Transverse colon (tissue), 4 donors: Measurements from ENCODE around the gene NMRK2. TPM values are rescaled to one million over a fixed set of nuclear protein-coding genes. Genes with fewer than 3 reads are reported as not detected.
"Not testable (repeated sequence)": the region's sequence is repeated elsewhere in the genome, so short reads cannot be mapped to it uniquely, and the experiment has no call there.

ENCODE experiments used
- DNase-seq: peaks from one replicate; pipeline ENCODE4 v3.0.0-alpha.2; 2019
- H3K27ac ChIP-seq, 4 donors: fragments of 200-600 bp; sonication (generic); 2 replicates each; pipeline ENCODE4 v1.5.1; 2016 to 2018; ENCODE audit warnings: inconsistent platforms in 4 of 4
- H3K27me3 ChIP-seq: fragments of 200-600 bp; sonication (generic); 2 replicates; pipeline ENCODE4 v1.5.1; 2017; ENCODE audit warnings: inconsistent platforms
- H3K36me3 ChIP-seq, 4 donors: fragments of 200-600 bp; sonication (generic); 2 replicates each; pipeline ENCODE4 v1.5.1; 2017 to 2019; ENCODE audit warnings: inconsistent platforms in 4 of 4
- H3K4me1 ChIP-seq, 4 donors: fragments of 200-600 bp; sonication (generic); 2 replicates each; pipeline ENCODE4 v1.5.1; 2017 to 2020; ENCODE audit warnings: inconsistent platforms in 4 of 4
- H3K4me3 ChIP-seq, 4 donors: fragments of 200-600 bp; sonication (generic); 1 replicate in 1 of 4; 2 replicates in 3 of 4; pipeline versions ENCODE4 v1.5.1 to v1.6.1; 2017 to 2019; ENCODE audit warnings: inconsistent platforms in 4 of 4
- H3K9me3 ChIP-seq, 2 donors: fragments of 200-600 bp; sonication (generic); 2 replicates each; pipeline ENCODE4 v1.5.1; 2017 to 2019; ENCODE audit warnings: inconsistent platforms in 2 of 2
- EP300 ChIP-seq: sonication (generic); formaldehyde crosslinking; IDR thresholded peaks from one replicate; pipeline ENCODE4 v1.6.1; 2017; ENCODE audit warnings: antibody characterized with exemption, low read depth
- POLR2A ChIP-seq: fragments of 450-650 bp; IDR thresholded peaks from one replicate; pipeline ENCODE4 v1.6.1; 2016; ENCODE audit warnings: antibody characterized with exemption, mild to moderate bottlenecking, moderate library complexity
- POLR2AphosphoS5 ChIP-seq, 3 donors: sonication (generic); formaldehyde crosslinking; IDR thresholded peaks; one replicate each; pipeline ENCODE4 v1.6.1; 2016; ENCODE audit warnings: antibody characterized with exemption in 3 of 3
- WGBS, 2 donors: methylation state at CpG; one replicate each; pipeline ENCODE4 v1.1.5; 2018; ENCODE audit warnings: low coverage in 1 of 2; 5-methylcytosine and 5-hydroxymethylcytosine counted together
- in situ Hi-C, 4 donors: fragments of 200-750 bp; cut with MboI; loops; one replicate each; pipeline versions ENCODE4 v1.15.0 to v1.15.1; 2017; ENCODE audit warnings: low sequenced_read_pairs in 3 of 4, low pct_ligation_motif_present in 1 of 4, low pct_unique_long_range_greater_than_20kb in 1 of 4
- intact Hi-C: fragments of 100-400 bp; cut with DNase I; formaldehyde crosslinking; loops from one replicate; pipeline ENCODE4 v1.15.1; 2023; ENCODE audit warnings: low total_unique reads
- total RNA-seq, 4 donors: library from RNA; depleted of rRNA; stranded (reverse); fragments of >200 nt; gene quantifications; one replicate each; pipeline ENCODE4 v1.1.0, GENCODE V29; 2016
- TF ChIP-seq, protein P1 (sequence below), 5 experiments: fragments of 200-600 bp in 3 of 5; fragments of 450-650 bp in 2 of 5; sonication (generic) in 3 of 5; IDR thresholded peaks; 1 replicate in 2 of 5; 2 replicates in 3 of 5; pipeline ENCODE4 v1.5.1; 2016 to 2017; ENCODE audit warnings: antibody characterized with exemption in 5 of 5, inconsistent platforms in 3 of 5, mild to moderate bottlenecking in 2 of 5, moderate library complexity in 1 of 5

The NMRK2 gene, protein sequence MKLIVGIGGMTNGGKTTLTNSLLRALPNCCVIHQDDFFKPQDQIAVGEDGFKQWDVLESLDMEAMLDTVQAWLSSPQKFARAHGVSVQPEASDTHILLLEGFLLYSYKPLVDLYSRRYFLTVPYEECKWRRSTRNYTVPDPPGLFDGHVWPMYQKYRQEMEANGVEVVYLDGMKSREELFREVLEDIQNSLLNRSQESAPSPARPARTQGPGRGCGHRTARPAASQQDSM
- under 1 TPM in 1 of 4 donors, not detected in 3; 0.41 TPM for total RNA-seq

DNA sequence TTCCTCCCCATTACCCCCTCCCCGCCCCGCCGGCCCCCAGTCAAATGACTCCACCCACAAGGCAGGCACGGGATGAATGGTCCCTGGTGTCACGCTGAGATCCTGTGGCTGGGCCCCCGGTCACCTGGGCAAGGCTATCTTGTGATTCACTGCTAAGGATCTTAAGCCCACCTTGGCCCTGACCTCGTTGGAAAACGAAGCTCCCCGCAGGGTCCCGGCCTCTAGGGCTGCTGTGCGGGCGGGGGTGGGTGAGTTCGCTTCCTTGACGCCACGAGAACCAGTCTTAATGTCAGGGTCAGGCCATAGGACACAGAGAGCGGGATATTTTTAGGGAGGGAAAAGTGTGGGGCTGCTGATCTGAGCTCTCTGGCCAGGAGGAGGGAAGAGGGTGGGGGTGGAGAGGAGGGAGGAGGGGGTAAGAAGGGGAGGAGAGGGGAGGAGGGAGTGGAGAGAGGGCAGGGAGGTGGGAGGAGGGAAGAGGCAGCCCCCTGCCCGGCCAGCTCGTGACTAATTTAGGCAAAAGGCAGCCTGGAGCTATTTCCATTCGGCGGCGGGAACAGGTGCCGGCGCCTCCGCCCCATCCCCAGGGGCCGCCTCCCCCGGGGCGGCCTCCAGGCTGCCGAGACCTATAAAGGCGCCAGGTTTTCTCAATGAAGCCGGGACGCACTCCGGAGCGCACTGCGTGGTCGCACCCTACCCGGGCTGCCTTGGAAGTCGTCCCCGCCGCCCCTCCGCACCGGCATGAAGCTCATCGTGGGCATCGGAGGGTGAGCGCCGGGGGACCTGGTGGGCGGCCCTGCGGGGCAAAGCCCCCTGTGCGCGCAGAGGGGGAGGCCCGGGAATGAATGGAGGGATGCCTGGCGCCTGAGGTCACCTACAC lies at the start of gene NMRK2:
Gene NMRK2 (plus strand): TSS at position 139 of the 880 bp plus-strand sequence. CDS start 603 bp downstream, at position 742.
- 10% methylated on average over 49 of the region's 51 CpGs; no CpG with 5 or more reads in 1 of the 2 donors for WGBS, 2 donors
- Histone ChIP-seq H3K9me3 (no peaks in the 10 kb centered on the region), H3K27ac (no peak within 1 kb of the TSS), H3K36me3 (no peaks in the 10 kb centered on the region), H3K4me1 (peaks cover 0 to 5% (median 0%) of the 10 kb centered on the region in 4 donors), H3K27me3 (peaks cover 35% of the 10 kb centered on the region), H3K4me3 (no peak within 1 kb of the TSS)
- no peak for DNase-seq
- in situ Hi-C loops = no loop called here
- TF ChIP-seq, protein P1, sequence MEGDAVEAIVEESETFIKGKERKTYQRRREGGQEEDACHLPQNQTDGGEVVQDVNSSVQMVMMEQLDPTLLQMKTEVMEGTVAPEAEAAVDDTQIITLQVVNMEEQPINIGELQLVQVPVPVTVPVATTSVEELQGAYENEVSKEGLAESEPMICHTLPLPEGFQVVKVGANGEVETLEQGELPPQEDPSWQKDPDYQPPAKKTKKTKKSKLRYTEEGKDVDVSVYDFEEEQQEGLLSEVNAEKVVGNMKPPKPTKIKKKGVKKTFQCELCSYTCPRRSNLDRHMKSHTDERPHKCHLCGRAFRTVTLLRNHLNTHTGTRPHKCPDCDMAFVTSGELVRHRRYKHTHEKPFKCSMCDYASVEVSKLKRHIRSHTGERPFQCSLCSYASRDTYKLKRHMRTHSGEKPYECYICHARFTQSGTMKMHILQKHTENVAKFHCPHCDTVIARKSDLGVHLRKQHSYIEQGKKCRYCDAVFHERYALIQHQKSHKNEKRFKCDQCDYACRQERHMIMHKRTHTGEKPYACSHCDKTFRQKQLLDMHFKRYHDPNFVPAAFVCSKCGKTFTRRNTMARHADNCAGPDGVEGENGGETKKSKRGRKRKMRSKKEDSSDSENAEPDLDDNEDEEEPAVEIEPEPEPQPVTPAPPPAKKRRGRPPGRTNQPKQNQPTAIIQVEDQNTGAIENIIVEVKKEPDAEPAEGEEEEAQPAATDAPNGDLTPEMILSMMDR (IDR thresholded peaks at IDR 0.05) = no peak
- no peak for TF ChIP-seq POLR2AphosphoS5 (IDR thresholded peaks at IDR 0.05)
- TF ChIP-seq EP300 = no peak
- TF ChIP-seq POLR2A = no peak
- intact Hi-C loops = no loop called here

DNA sequence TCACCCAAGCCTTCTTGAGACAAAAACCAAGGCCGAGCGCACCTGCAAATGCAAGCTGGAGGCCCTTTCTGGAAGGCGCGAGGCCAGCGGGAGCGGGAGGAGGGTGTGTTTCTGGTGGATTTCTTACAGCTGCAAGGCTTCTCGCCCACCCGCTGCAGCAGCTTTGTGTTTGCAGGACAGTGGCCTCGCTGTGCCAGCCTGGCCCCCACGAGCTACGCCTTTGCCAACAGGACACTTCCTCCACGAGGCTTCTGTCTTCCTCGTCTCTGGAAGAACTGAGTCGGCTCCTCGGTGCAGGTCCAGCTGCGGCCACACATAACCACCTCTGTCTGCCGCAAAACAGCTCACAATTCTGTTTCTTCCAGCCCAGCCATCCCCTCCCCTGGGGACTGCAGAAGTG lies 42.3 kb upstream of the NMRK2 start:
- no peak overlapping the region for H3K27ac ChIP-seq
- WGBS, 2 donors = 82% methylated on average over 17 of the region's 17 CpGs; no CpG with 5 or more reads in 1 of the 2 donors
- in situ Hi-C loops (no loop called here), intact Hi-C loops (no loop called here)
- no peaks in the 10 kb centered on the region for H3K9me3 ChIP-seq
- H3K36me3 ChIP-seq = no peaks in the 10 kb centered on the region
- H3K4me3 ChIP-seq = no peak overlapping the region
- H3K27me3 ChIP-seq = no peaks in the 10 kb centered on the region
- H3K4me1 ChIP-seq = no peaks in the 10 kb centered on the region
- DNase-seq = no peak
- TF ChIP-seq, protein P1 (IDR thresholded peaks at IDR 0.05) = no peak
- TF ChIP-seq POLR2A (no peak), POLR2AphosphoS5 (IDR thresholded peaks at IDR 0.05) (no peak), EP300 (no peak)

DNA sequence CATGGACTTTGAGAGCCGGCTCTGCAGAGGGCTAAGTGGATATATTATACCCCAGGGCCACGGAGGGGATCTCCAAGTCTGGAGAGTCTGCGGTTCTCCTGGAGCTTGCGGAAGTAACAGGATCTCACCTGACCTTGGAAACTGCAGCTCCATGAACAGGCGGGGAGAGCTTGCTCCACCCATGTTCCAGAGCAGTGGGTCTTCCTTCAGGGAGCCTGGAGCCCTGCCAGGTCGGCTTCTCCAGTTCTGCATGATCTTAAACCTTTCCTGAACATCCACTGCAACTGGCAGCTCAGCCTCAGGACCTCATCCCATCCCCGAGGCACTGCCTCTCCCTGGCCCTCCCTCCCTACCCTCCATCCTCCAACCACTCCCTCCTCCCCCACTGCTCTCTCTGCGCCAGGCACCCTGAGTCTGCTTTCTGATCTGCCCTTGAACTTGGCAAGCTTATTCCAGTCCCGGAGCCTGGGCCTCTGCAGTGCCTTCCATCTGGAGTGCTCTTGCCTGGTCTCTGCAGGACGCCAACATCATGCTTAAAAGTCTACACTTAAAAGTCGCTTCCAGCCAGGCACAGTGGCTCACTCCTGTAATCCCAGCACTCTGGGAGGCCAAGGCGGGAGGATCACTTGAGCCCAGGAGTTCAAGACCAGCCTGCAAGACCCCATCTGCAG lies 39.2 kb upstream of the NMRK2 start:
- Histone ChIP-seq H3K4me1 (no peaks in the 10 kb centered on the region), H3K36me3 (no peaks in the 10 kb centered on the region), H3K4me3 (no peak overlapping the region), H3K9me3 (peaks cover 0 to 2% of the 10 kb centered on the region in 2 donors), H3K27me3 (no peaks in the 10 kb centered on the region), H3K27ac (no peak overlapping the region)
- 49% methylated on average over 12 of the region's 12 CpGs; no CpG with 5 or more reads in 1 of the 2 donors for WGBS, 2 donors
- no peak for DNase-seq
- TF ChIP-seq, protein P1 (IDR thresholded peaks at IDR 0.05) = no peak
- no peak for TF ChIP-seq POLR2A
- no peak for TF ChIP-seq POLR2AphosphoS5 (IDR thresholded peaks at IDR 0.05)
- no peak for TF ChIP-seq EP300
- in situ Hi-C loops = no loop called here
- intact Hi-C loops = no loop called here

DNA sequence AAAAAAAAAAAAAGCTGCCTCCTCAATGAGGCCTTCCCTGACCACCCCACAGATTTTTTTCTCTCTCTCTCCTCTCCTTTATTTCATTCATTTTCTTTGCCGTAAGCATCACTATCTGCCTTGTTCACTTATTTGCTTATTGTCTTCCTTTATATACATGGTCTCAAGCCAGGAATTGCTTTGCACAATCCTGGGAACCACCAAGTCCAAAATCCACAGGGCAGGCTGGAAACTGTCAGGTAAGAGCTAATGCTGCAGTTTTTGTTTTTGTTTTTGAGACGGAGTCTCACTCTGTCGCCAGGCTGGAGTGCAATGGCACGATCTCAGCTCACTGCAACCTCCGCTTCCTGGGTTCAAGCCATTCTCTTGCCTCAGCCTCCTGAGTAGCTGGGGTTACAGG lies 37.9 kb upstream of the NMRK2 start:
- H3K36me3 ChIP-seq, H3K27me3 ChIP-seq, intact Hi-C loops, H3K4me3 ChIP-seq, H3K27ac ChIP-seq, H3K9me3 ChIP-seq, H3K4me1 ChIP-seq, DNase-seq, in situ Hi-C loops: not testable (repeated sequence)
- 82 to 83% methylated on average over 5 of the region's 5 CpGs for WGBS, 2 donors
